ENCODE data around the gene SLC25A29. TPM values are rescaled to one million over a fixed set of nuclear protein-coding genes. Genes with fewer than 3 reads are reported as not detected.

Gene SLC25A29
- total and polyA plus RNA-seq, 8 donors, result 10.6 to 85.2 (median 22.5) TPM

- Histone ChIP-seq H3K36me3 (peaks cover 0 to 13% (median 0%) of the 10 kb centered on the region in 3 donors), H3K4me1 (no peaks in the 10 kb centered on the region), H3K9me3 (no peaks in the 10 kb centered on the region), H3K4me3 (no peak overlapping the region), H3K27ac (no peak overlapping the region), H3K27me3 (no peaks in the 10 kb centered on the region)
- intact Hi-C loops (cut with DNase I), result no loop called here
- FAIRE-seq (no peak), ATAC-seq (no peak), DNase-seq (no peak)
- no peak for TF ChIP-seq CTCF (IDR thresholded peaks at IDR 0.05)
- WGBS, 2 donors, result 53 to 56% methylated on average over 2 of the region's 2 CpGs
Measured at GRCh38 chr14:100279133-100279532, 27.1 kb downstream of the SLC25A29 start.

- no peak for DNase-seq
- no peak for TF ChIP-seq CTCF (IDR thresholded peaks at IDR 0.05)
- H3K36me3 ChIP-seq, result peaks cover 0 to 13% (median 0%) of the 10 kb centered on the region in 3 donors
- no peak overlapping the region for H3K27ac ChIP-seq
- no peak overlapping the region for H3K4me3 ChIP-seq
- no peaks in the 10 kb centered on the region for H3K9me3 ChIP-seq
- FAIRE-seq, result no peak
- intact Hi-C loops (cut with DNase I), result no loop called here
- peak in 1 of 4 donors; percentile 59 for ATAC-seq
- 64 to 67% methylated on average over 8 of the region's 8 CpGs for WGBS, 2 donors
- H3K4me1 ChIP-seq, result no peaks in the 10 kb centered on the region
- H3K27me3 ChIP-seq, result no peaks in the 10 kb centered on the region
Measured at GRCh38 chr14:100278702-100279101, 27.5 kb downstream of the SLC25A29 start.

- no peak for TF ChIP-seq CTCF (IDR thresholded peaks at IDR 0.05)
- ATAC-seq, result no peak
- no peak for FAIRE-seq
- peaks cover 0 to 13% (median 0%) of the 10 kb centered on the region in 3 donors for H3K36me3 ChIP-seq
- intact Hi-C loops (cut with DNase I), result no loop called here
- no peaks in the 10 kb centered on the region for H3K27me3 ChIP-seq
- H3K27ac ChIP-seq, result no peak overlapping the region
- 73 to 78% methylated on average over 7 of the region's 7 CpGs for WGBS, 2 donors
- H3K4me1 ChIP-seq, result peaks cover 5 to 11% (median 10%) of the 10 kb centered on the region in 3 donors
- H3K4me3 ChIP-seq, result no peak overlapping the region
- no peaks in the 10 kb centered on the region for H3K9me3 ChIP-seq
- no peak for DNase-seq
Measured at GRCh38 chr14:100275214-100275613, 31.0 kb downstream of the SLC25A29 start.

- H3K4me1 ChIP-seq, result peaks cover 5 to 11% (median 10%) of the 10 kb centered on the region in 3 donors
- H3K27me3 ChIP-seq, result no peaks in the 10 kb centered on the region
- TF ChIP-seq CTCF (IDR thresholded peaks at IDR 0.05), result no peak
- H3K27ac ChIP-seq, result no peak overlapping the region
- ATAC-seq (no peak), FAIRE-seq (no peak), DNase-seq (no peak)
- intact Hi-C loops (cut with DNase I), result loop anchor here in 1 of 3 donors (5.0 kb wide), 1 partner anchor 103 kb away; the partner anchor contains the start of gene WDR25
- no peak overlapping the region for H3K4me3 ChIP-seq
- 94% methylated on average over 4 of the region's 4 CpGs for WGBS, 2 donors
- no peaks in the 10 kb centered on the region for H3K9me3 ChIP-seq
- peaks cover 0 to 13% (median 0%) of the 10 kb centered on the region in 3 donors for H3K36me3 ChIP-seq
Measured at GRCh38 chr14:100274250-100274649, 32.0 kb downstream of the SLC25A29 start.

- peak in 4 of 6 donors; percentile 58 to 80 (median 69) for DNase-seq
- peak; percentile 63 for FAIRE-seq
- no peaks in the 10 kb centered on the region for H3K9me3 ChIP-seq
Measured at GRCh38 chr14:100271247-100271939, 34.9 kb downstream of the SLC25A29 start.

More at GRCh38 chr14:100271247-100271939, 34.9 kb downstream of the SLC25A29 start:
- intact Hi-C loops (cut with DNase I), result loop anchor here in 1 of 3 donors (5.0 kb wide), 1 partner anchor 106 kb away; the partner anchor contains the start of gene WDR25
- WGBS, 2 donors, result 19 to 20% methylated on average over 10 of the region's 10 CpGs
- TF ChIP-seq CTCF (IDR thresholded peaks at IDR 0.05), result peak; percentile 12 to 52 (median 33)
- Histone ChIP-seq H3K4me1 (peaks cover 5 to 11% (median 10%) of the 10 kb centered on the region in 3 donors), H3K4me3 (no peak overlapping the region), H3K36me3 (no peaks in the 10 kb centered on the region), H3K27me3 (no peaks in the 10 kb centered on the region), H3K27ac (peak overlapping the region in 1 of 4 donors; percentile 4)
- ATAC-seq, result peak; percentile 90 to 95 (median 94)
